ENCODE data around the gene NEMP1.

- TF ChIP-seq POLR2A (IDR thresholded peaks at IDR 0.05) = no peak
- no peak for TF ChIP-seq CTCF (IDR thresholded peaks at IDR 0.05 in 8 of 11, conservative IDR thresholded peaks at IDR 0.05 in 3 of 11)
Measured at GRCh38 chr12:57109207-57110103, 30.9 kb upstream of the NEMP1 start.
